Osteoblast (primary cell): Measurements from ENCODE around the gene KCNQ1. TPM values are rescaled to one million over a fixed set of nuclear protein-coding genes. Genes with fewer than 3 reads are reported as not detected.
A peak's percentile ranks its signal among the peaks of the same experiment; 100 is the strongest.

Experiments used
- DNase-seq: peaks from one replicate; pipeline ENCODE4 v3.0.0; 2011; ENCODE audit warnings: low spot score, mixed read lengths; ENCODE audit not compliant: insufficient read length; ENCODE audit errors: missing footprints
- H2AFZ ChIP-seq: 2 replicates; pipeline ENCODE4 v1.6.0; 2011; ENCODE audit warnings: mild to moderate bottlenecking, low read length
- H3K27ac ChIP-seq: 2 replicates; pipeline ENCODE4 v1.5.1; 2011; ENCODE audit warnings: mild to moderate bottlenecking, low read depth, low read length, moderate library complexity
- H3K27me3 ChIP-seq: 2 replicates; pipeline ENCODE4 v1.6.0; 2012; ENCODE audit warnings: mild to moderate bottlenecking, control low read depth, inconsistent platforms, low read length, moderate library complexity; ENCODE audit not compliant: insufficient read depth
- H3K36me3 ChIP-seq: 2 replicates; pipeline ENCODE4 v1.5.1; 2011; ENCODE audit warnings: mild to moderate bottlenecking, low read length, control low read depth, moderate library complexity; ENCODE audit not compliant: insufficient read depth
- H3K4me1 ChIP-seq: 2 replicates; pipeline ENCODE4 v1.5.1; 2011; ENCODE audit warnings: mild to moderate bottlenecking, low read length, control low read depth, moderate library complexity; ENCODE audit not compliant: insufficient read depth
- H3K4me2 ChIP-seq: 2 replicates; pipeline ENCODE4 v1.6.0; 2011; ENCODE audit warnings: mild to moderate bottlenecking, low read length; ENCODE audit not compliant: insufficient read depth
- H3K4me3 ChIP-seq: fragments of 200-600 bp; sonication (generic); 3 replicates; pipeline ENCODE4 v1.5.1; 2012; ENCODE audit warnings: mild to moderate bottlenecking, low read length, inconsistent platforms; ENCODE audit not compliant: insufficient read depth
- H3K79me2 ChIP-seq: 2 replicates; pipeline ENCODE4 v1.6.0; 2012; ENCODE audit warnings: mild to moderate bottlenecking, low read length, control low read depth, inconsistent platforms; ENCODE audit not compliant: insufficient read depth
- H3K9me3 ChIP-seq: 2 replicates; pipeline ENCODE4 v1.5.1; 2011; ENCODE audit warnings: low read depth, low read length, control low read depth
- H4K20me1 ChIP-seq: 2 replicates; pipeline ENCODE4 v1.6.0; 2012; ENCODE audit warnings: mild to moderate bottlenecking, low read length, control low read depth; ENCODE audit not compliant: insufficient read depth
- total RNA-seq: library from RNA; depleted of rRNA; stranded (reverse); fragments of >200 nt; gene quantifications from 2 replicates; pipeline ENCODE4 v1.2.3, GENCODE V29; 2012
- TF ChIP-seq, protein P1 (sequence below): IDR thresholded peaks from 2 replicates; pipeline ENCODE4 v1.5.1; 2011; ENCODE audit warnings: mild to moderate bottlenecking, low read depth, low read length, moderate library complexity; ENCODE audit errors: extremely low read depth

KCNQ1 gene
- total RNA-seq, 1 donor, result not detected

DNA sequence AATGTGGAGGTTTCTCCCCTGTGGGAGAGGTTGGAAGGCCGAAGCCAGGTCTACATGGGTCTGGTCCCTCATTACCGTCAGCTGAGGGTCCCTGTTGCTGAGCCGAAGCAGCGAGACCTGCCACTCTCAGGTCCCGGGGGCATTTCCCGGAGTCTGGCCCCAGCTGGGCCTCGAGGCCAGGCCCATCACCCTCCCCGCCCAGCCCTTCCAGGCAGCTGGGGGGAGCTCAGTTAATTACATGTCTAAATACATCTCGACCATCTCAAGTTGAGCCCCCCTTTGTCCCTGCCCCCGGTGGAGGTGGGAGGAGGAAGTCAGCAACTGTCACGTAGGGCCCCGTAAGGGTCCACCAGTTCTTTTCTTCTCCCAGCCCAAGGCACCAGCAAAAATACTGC, 437.2 kb downstream of the KCNQ1 start:
- H3K4me1 ChIP-seq, result peaks cover 4% of the 10 kb centered on the region

DNA sequence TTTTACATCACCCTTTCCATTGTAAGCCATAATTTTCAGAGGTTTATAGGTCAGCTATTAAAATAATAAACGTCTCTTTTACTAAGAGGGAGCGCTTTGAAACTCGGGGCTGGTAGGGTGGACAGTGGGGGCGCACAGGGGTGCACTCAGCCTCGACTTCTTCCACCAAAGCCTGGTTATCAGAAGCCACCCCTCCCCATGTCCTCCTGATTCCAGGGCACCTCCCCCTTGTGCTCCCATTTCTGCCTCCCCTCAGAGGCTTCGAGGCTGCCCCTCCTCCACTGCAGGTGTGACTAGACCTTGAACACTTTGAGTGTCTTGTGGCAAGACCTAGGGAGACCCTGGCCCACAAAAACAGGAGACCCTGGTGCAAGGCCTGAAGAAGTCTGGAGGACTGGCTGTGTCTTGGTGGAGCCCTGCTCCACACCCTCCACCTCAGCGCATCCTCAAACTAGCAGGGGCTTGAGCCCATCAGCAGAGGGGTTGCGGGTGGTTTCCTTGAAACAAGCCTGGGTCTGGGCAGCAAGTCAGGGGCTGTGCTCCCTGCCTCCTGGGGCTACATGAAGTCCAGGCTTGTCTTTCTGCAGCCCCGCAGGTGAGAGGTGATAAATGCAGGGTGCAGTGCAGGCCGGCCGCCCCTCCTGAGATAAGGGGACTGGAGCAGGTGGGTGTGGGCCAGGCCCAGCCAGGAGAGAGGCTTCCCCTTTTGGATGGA, 437.7 kb downstream of the KCNQ1 start:
- no peak overlapping the region for H3K4me3 ChIP-seq
- H3K27me3 ChIP-seq, result peaks cover 60% of the 10 kb centered on the region

More for the DNA sequence above, 437.2 kb downstream of the KCNQ1 start:
- Histone ChIP-seq H3K4me2 (no peak overlapping the region), H2AFZ (no peak overlapping the region), H3K9me3 (no peaks in the 10 kb centered on the region), H3K27me3 (peaks cover 59% of the 10 kb centered on the region), H3K27ac (no peak overlapping the region), H3K4me3 (no peak overlapping the region), H3K36me3 (no peaks in the 10 kb centered on the region), H3K79me2 (no peaks in the 10 kb centered on the region), H4K20me1 (no peaks in the 10 kb centered on the region)
- TF ChIP-seq, protein P1, sequence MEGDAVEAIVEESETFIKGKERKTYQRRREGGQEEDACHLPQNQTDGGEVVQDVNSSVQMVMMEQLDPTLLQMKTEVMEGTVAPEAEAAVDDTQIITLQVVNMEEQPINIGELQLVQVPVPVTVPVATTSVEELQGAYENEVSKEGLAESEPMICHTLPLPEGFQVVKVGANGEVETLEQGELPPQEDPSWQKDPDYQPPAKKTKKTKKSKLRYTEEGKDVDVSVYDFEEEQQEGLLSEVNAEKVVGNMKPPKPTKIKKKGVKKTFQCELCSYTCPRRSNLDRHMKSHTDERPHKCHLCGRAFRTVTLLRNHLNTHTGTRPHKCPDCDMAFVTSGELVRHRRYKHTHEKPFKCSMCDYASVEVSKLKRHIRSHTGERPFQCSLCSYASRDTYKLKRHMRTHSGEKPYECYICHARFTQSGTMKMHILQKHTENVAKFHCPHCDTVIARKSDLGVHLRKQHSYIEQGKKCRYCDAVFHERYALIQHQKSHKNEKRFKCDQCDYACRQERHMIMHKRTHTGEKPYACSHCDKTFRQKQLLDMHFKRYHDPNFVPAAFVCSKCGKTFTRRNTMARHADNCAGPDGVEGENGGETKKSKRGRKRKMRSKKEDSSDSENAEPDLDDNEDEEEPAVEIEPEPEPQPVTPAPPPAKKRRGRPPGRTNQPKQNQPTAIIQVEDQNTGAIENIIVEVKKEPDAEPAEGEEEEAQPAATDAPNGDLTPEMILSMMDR, result no peak
- DNase-seq, result no peak

GRCh38 chr11:2883640-2883978, 438.8 kb downstream of the KCNQ1 start:
- peaks cover 4% of the 10 kb centered on the region for H3K4me1 ChIP-seq
- no peaks in the 10 kb centered on the region for H4K20me1 ChIP-seq
- peak overlapping the region; percentile 49 for H3K4me3 ChIP-seq
- H3K79me2 ChIP-seq, result no peaks in the 10 kb centered on the region
- H3K9me3 ChIP-seq, result no peaks in the 10 kb centered on the region
- H2AFZ ChIP-seq, result no peak overlapping the region
- DNase-seq, result no peak
- TF ChIP-seq, protein P1, result no peak
- H3K4me2 ChIP-seq, result peak overlapping the region; percentile 39
- peaks cover 59% of the 10 kb centered on the region for H3K27me3 ChIP-seq
- H3K27ac ChIP-seq, result no peak overlapping the region
- H3K36me3 ChIP-seq, result no peaks in the 10 kb centered on the region

More for the DNA sequence above, 437.7 kb downstream of the KCNQ1 start:
- Histone ChIP-seq H3K4me1 (peaks cover 4% of the 10 kb centered on the region), H3K27ac (no peak overlapping the region), H4K20me1 (no peaks in the 10 kb centered on the region), H3K79me2 (no peaks in the 10 kb centered on the region), H3K4me2 (no peak overlapping the region), H3K9me3 (no peaks in the 10 kb centered on the region), H2AFZ (no peak overlapping the region), H3K36me3 (no peaks in the 10 kb centered on the region)
- TF ChIP-seq, protein P1, result no peak
- DNase-seq, result no peak

- no peaks in the 10 kb centered on the region for H4K20me1 ChIP-seq
- H3K36me3 ChIP-seq, result no peaks in the 10 kb centered on the region
- H3K27ac ChIP-seq, result no peak overlapping the region
- H2AFZ ChIP-seq, result no peak overlapping the region
- H3K9me3 ChIP-seq, result no peaks in the 10 kb centered on the region
- peak overlapping the region; percentile 39 for H3K4me2 ChIP-seq
- peak overlapping the region; percentile 49 for H3K4me3 ChIP-seq
- peaks cover 4% of the 10 kb centered on the region for H3K4me1 ChIP-seq
- H3K79me2 ChIP-seq, result no peaks in the 10 kb centered on the region
- no peak for DNase-seq
- peaks cover 54% of the 10 kb centered on the region for H3K27me3 ChIP-seq
- TF ChIP-seq, protein P1, result no peak
Observed at GRCh38 chr11:2883979-2884815, 439.4 kb downstream of the KCNQ1 start.
